H9 (cell line): ENCODE data around the gene ATG2B. TPM values are rescaled to one million over a fixed set of nuclear protein-coding genes. Genes with fewer than 3 reads are reported as not detected.

Experiments used
- DNase-seq: peaks from one replicate; pipeline ENCODE4 v3.0.0-alpha.2; 2017
- H2AFZ ChIP-seq: one replicate; pipeline ENCODE4 v1.6.1; 2013; ENCODE audit warnings: mild to moderate bottlenecking, low read length, control low read depth, moderate library complexity
- H2AK5ac ChIP-seq: 2 replicates; pipeline ENCODE4 v1.6.1; 2013; ENCODE audit warnings: low read length, control low read depth, mixed read lengths; ENCODE audit not compliant: insufficient read length
- H2BK120ac ChIP-seq: one replicate; pipeline ENCODE4 v1.6.1; 2013; ENCODE audit warnings: low read depth, mild to moderate bottlenecking, low read length, control low read depth, inconsistent platforms; ENCODE audit not compliant: poor library complexity, severe bottlenecking
- H2BK12ac ChIP-seq: 2 replicates; pipeline ENCODE4 v1.6.1; 2013; ENCODE audit warnings: low read length, control low read depth, mixed read lengths, low read depth; ENCODE audit not compliant: insufficient read length
- H2BK15ac ChIP-seq: 2 replicates; pipeline ENCODE4 v1.6.1; 2013; ENCODE audit warnings: low read depth, low read length, control low read depth
- H2BK20ac ChIP-seq: one replicate; pipeline ENCODE4 v1.6.1; 2013; ENCODE audit warnings: low read depth, mild to moderate bottlenecking, low read length, control low read depth, inconsistent platforms; ENCODE audit not compliant: poor library complexity, severe bottlenecking
- H2BK5ac ChIP-seq: 2 replicates; pipeline ENCODE4 v1.6.1; 2013; ENCODE audit warnings: low read length, control low read depth, mixed read lengths; ENCODE audit not compliant: insufficient read length
- H3K14ac ChIP-seq: 2 replicates; pipeline ENCODE4 v1.6.1; 2013; ENCODE audit warnings: low read length, control low read depth; ENCODE audit not compliant: insufficient read depth
- H3K18ac ChIP-seq: 2 replicates; pipeline ENCODE4 v1.6.1; 2013; ENCODE audit warnings: low read depth, mild to moderate bottlenecking, mixed read lengths, low read length, control low read depth; ENCODE audit not compliant: insufficient read length
- H3K23ac ChIP-seq: 2 replicates; pipeline ENCODE4 v1.6.1; 2013; ENCODE audit warnings: low read length, control low read depth, mixed read lengths, low read depth; ENCODE audit not compliant: insufficient read length
- H3K23me2 ChIP-seq: 2 replicates; pipeline ENCODE4 v1.6.1; 2013; ENCODE audit warnings: low read depth, mild to moderate bottlenecking, mixed read lengths, low read length, control low read depth; ENCODE audit not compliant: insufficient read length, poor library complexity, severe bottlenecking
- H3K27ac ChIP-seq: 2 replicates; pipeline ENCODE4 v1.5.1; 2013; ENCODE audit warnings: low read length, control low read depth, mixed read lengths, low read depth; ENCODE audit not compliant: insufficient read length
- H3K27me3 ChIP-seq: 2 replicates; pipeline ENCODE4 v1.6.1; 2013; ENCODE audit warnings: low read length, control low read depth, inconsistent platforms; ENCODE audit not compliant: insufficient read depth
- H3K4ac ChIP-seq: 2 replicates; pipeline ENCODE4 v1.6.1; 2013; ENCODE audit warnings: low read depth, mild to moderate bottlenecking, control low read depth, inconsistent platforms, low read length, moderate library complexity
- H3K4me1 ChIP-seq: 2 replicates; pipeline ENCODE4 v1.6.1; 2013; ENCODE audit warnings: low read length, control low read depth, inconsistent platforms; ENCODE audit not compliant: insufficient read depth
- H3K4me2 ChIP-seq: 2 replicates; pipeline ENCODE4 v1.6.1; 2013; ENCODE audit warnings: low read length, control low read depth, mixed read lengths; ENCODE audit not compliant: insufficient read length, insufficient read depth
- H3K56ac ChIP-seq: 2 replicates; pipeline ENCODE4 v1.6.1; 2013; ENCODE audit warnings: low read depth, mild to moderate bottlenecking, mixed read lengths, low read length, control low read depth; ENCODE audit not compliant: insufficient read length
- H3K79me1 ChIP-seq: 2 replicates; pipeline ENCODE4 v1.6.1; 2013; ENCODE audit warnings: low read depth, mild to moderate bottlenecking, moderate library complexity, low read length, control low read depth, inconsistent platforms; ENCODE audit not compliant: insufficient read depth, poor library complexity, severe bottlenecking
- H3K79me2 ChIP-seq: 2 replicates; pipeline ENCODE4 v1.6.1; 2013; ENCODE audit warnings: low read length, control low read depth, inconsistent platforms; ENCODE audit not compliant: insufficient read depth
- H3K9ac ChIP-seq: 2 replicates; pipeline ENCODE4 v1.6.1; 2013; ENCODE audit warnings: low read length, control low read depth, mixed read lengths; ENCODE audit not compliant: insufficient read length; ENCODE audit errors: extremely low read depth
- H3K9me3 ChIP-seq: one replicate; pipeline ENCODE4 v1.6.1; 2013; ENCODE audit warnings: low read depth, low read length, inconsistent platforms; ENCODE audit not compliant: control insufficient read depth
- H3T11ph ChIP-seq: one replicate; pipeline ENCODE4 v1.6.1; 2013; ENCODE audit warnings: mild to moderate bottlenecking, low read length, control low read depth, inconsistent platforms
- H4K20me1 ChIP-seq: one replicate; pipeline ENCODE4 v1.6.1; 2013; ENCODE audit not compliant: control insufficient read depth, insufficient read length, insufficient read depth
- H4K5ac ChIP-seq: 2 replicates; pipeline ENCODE4 v1.6.1; 2013; ENCODE audit warnings: low read depth, mild to moderate bottlenecking, mixed read lengths, low read length, control low read depth; ENCODE audit not compliant: insufficient read length
- H4K8ac ChIP-seq: replicated peaks from 2 replicates; pipeline ENCODE4 v1.6.1; 2013; ENCODE audit warnings: low read length, control low read depth, mixed read lengths, low read depth; ENCODE audit not compliant: insufficient read length
- H4K91ac ChIP-seq: 2 replicates; pipeline ENCODE4 v1.6.1; 2013; ENCODE audit warnings: low read depth, mild to moderate bottlenecking, moderate library complexity, mixed read lengths, low read length, control low read depth; ENCODE audit not compliant: insufficient read length
- H3K27ac Mint-ChIP-seq, 3 experiments: 2 replicates in 2 of 3; 3 replicates in 1 of 3; pipeline ENCODE4 v1.8.0; 2020 to 2021; ENCODE audit warnings: mixed read lengths in 3 of 3, mild to moderate bottlenecking in 1 of 3, moderate library complexity in 1 of 3
- H3K27me3 Mint-ChIP-seq: 2 replicates; pipeline ENCODE4 v1.8.0; 2021; ENCODE audit warnings: low read depth, mild to moderate bottlenecking, moderate library complexity, mixed read lengths
- H3K36me3 Mint-ChIP-seq, 3 experiments: 2 replicates in 2 of 3; 3 replicates in 1 of 3; pipeline ENCODE4 v1.8.0; 2020 to 2021; ENCODE audit warnings: low read depth in 3 of 3, mixed read lengths in 3 of 3; ENCODE audit not compliant: insufficient read depth in 1 of 3
- H3K4me1 Mint-ChIP-seq, 2 experiments: 2 replicates each; pipeline ENCODE4 v1.8.0; 2020; ENCODE audit warnings: mixed read lengths in 2 of 2
- H3K4me3 Mint-ChIP-seq, 2 experiments: 2 replicates in 1 of 2; 3 replicates in 1 of 2; pipeline ENCODE4 v1.8.0; 2020 to 2021; ENCODE audit warnings: mild to moderate bottlenecking in 2 of 2, mixed read lengths in 2 of 2, moderate library complexity in 1 of 2
- H3K9me3 Mint-ChIP-seq, 2 experiments: 2 replicates in 1 of 2; 3 replicates in 1 of 2; pipeline ENCODE4 v1.8.0; 2020; ENCODE audit warnings: mild to moderate bottlenecking in 2 of 2, mixed read lengths in 2 of 2, moderate library complexity in 1 of 2
- total RNA-seq: library from RNA; stranded (reverse); gene quantifications from 2 replicates; pipeline ENCODE4 v1.2.1, GENCODE V29; 2021
- TF ChIP-seq, protein P1 (sequence below): fragments of 200-600 bp; sonication (generic); conservative IDR thresholded peaks from 3 replicates; pipeline ENCODE4 v1.8.0; 2021; ENCODE audit warnings: antibody characterized with exemption, mild to moderate bottlenecking

The ATG2B gene
- total RNA-seq, 1 experiment from 2014 or later, result 12.6 TPM

DNA sequence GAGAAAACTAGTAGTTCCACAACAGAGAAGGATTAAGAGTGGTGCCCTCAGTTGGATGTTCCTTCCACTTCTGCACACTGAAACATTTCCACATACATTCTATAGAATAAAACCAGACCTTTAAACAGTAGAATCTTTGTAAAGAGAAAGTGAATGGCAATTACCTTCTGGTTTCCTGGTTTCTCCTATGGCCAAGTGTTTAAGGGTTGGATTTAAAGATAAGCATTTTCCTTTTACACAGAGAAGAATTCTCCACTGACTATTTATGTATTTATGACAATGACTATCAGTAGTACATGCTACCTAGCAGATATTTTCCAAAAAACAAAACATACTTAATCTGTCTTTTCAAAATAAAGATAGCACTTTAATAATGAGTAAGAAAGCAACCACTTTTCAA is 3.2 kb downstream of the ATG2B start:
- DNase-seq, result no peak
- no peak overlapping the region for H2BK20ac ChIP-seq

More for the DNA sequence above, 3.2 kb downstream of the ATG2B start:
- Histone ChIP-seq H3K56ac (no peak overlapping the region), H3K4ac (no peak overlapping the region), H3K14ac (no peak overlapping the region), H2AFZ (no peak overlapping the region), H4K8ac (no peak overlapping the region), H2BK12ac (no peak overlapping the region), H2BK15ac (no peak overlapping the region), H3T11ph (no peak overlapping the region), H4K5ac (no peak overlapping the region), H3K23me2 (peaks cover 15% of the 10 kb centered on the region), H3K4me1 (peaks cover 2% of the 10 kb centered on the region; the same call in 1 of the 2 replicates), H3K27me3 (no peaks in the 10 kb centered on the region), H2BK5ac (no peak overlapping the region), H3K27ac (no peak overlapping the region), H3K9me3 (no peaks in the 10 kb centered on the region), H3K23ac (no peak overlapping the region), H4K91ac (no peak overlapping the region), H3K18ac (no peak overlapping the region), H3K4me2 (no peak overlapping the region), H3K9ac (no peak overlapping the region), H4K20me1 (no peaks in the 10 kb centered on the region), H3K79me1 (peaks cover 7% of the 10 kb centered on the region), H2BK120ac (no peak overlapping the region), H2AK5ac (no peak overlapping the region), H3K79me2 (peaks cover 14% of the 10 kb centered on the region; the same call in 1 of the 2 replicates)
- H3K27me3 Mint-ChIP-seq, result no peaks in the 10 kb centered on the region
- H3K9me3 Mint-ChIP-seq, result no peaks in the 10 kb centered on the region
- peaks cover 29 to 50% of the 10 kb centered on the region in 2 experiments for H3K4me1 Mint-ChIP-seq
- TF ChIP-seq, protein P1, sequence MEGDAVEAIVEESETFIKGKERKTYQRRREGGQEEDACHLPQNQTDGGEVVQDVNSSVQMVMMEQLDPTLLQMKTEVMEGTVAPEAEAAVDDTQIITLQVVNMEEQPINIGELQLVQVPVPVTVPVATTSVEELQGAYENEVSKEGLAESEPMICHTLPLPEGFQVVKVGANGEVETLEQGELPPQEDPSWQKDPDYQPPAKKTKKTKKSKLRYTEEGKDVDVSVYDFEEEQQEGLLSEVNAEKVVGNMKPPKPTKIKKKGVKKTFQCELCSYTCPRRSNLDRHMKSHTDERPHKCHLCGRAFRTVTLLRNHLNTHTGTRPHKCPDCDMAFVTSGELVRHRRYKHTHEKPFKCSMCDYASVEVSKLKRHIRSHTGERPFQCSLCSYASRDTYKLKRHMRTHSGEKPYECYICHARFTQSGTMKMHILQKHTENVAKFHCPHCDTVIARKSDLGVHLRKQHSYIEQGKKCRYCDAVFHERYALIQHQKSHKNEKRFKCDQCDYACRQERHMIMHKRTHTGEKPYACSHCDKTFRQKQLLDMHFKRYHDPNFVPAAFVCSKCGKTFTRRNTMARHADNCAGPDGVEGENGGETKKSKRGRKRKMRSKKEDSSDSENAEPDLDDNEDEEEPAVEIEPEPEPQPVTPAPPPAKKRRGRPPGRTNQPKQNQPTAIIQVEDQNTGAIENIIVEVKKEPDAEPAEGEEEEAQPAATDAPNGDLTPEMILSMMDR, result no peak
- no peak overlapping the region for H3K4me3 Mint-ChIP-seq
- H3K27ac Mint-ChIP-seq, result no peak overlapping the region
- peaks cover 0 to 3% (median 0%) of the 10 kb centered on the region in 3 experiments; a peak in 4 of 7 replicates for H3K36me3 Mint-ChIP-seq
